Measurements from ENCODE around the gene KLHL29.

The KLHL29 gene

DNA sequence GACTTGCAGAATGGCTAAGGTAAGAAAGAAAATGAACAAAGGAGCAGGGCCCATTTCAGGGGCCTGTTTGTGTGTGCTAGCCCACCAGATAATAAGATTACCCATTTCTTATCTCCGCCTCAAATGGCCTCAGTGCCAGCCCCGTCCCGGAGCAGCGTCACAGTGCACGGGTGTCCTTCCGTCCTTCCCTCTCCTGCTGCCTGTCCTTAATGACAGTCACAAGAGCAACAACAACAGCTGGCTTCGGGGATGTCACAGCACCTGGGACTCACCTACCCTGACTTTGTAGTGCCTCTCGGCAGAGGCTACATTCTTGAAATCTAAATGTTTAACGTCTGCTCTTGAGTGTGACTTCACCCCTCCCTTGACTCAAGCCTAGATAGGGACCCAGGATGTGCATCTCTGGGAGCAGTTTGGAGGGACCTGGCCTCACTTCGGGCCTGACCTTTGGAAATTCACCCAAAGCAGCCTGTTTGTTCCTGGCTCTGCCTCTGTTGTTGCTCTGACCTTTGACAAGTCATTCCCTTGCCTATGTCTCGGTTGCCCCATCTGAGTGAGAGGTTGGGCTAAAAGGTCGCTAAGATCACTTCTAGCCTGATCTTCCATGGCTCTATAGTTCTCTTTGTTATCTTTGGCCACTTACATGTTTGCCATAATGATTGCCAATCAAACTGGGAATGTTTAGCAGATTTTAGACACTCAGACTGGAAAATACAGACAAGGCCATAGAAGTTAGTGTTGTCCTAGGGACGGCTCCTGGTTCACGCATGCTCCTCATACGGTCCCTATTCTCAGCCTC lies 122.5 kb downstream of the KLHL29 start:
- Histone ChIP-seq H3K27me3 (ENCODE audit: insufficient read depth, poor library complexity, severe bottlenecking) (no peaks in the 10 kb centered on the region), H3K4me3 (replicated peaks; ENCODE audit: insufficient read depth, low read length) (no peak overlapping the region), H3K27ac (replicated peaks) (no peak overlapping the region; the same call in 1 of the 2 replicates)
- DNase-seq (ENCODE audit: low read depth in 1 of 2, low spot score in 1 of 2) = no peak
- TF ChIP-seq, protein P1, sequence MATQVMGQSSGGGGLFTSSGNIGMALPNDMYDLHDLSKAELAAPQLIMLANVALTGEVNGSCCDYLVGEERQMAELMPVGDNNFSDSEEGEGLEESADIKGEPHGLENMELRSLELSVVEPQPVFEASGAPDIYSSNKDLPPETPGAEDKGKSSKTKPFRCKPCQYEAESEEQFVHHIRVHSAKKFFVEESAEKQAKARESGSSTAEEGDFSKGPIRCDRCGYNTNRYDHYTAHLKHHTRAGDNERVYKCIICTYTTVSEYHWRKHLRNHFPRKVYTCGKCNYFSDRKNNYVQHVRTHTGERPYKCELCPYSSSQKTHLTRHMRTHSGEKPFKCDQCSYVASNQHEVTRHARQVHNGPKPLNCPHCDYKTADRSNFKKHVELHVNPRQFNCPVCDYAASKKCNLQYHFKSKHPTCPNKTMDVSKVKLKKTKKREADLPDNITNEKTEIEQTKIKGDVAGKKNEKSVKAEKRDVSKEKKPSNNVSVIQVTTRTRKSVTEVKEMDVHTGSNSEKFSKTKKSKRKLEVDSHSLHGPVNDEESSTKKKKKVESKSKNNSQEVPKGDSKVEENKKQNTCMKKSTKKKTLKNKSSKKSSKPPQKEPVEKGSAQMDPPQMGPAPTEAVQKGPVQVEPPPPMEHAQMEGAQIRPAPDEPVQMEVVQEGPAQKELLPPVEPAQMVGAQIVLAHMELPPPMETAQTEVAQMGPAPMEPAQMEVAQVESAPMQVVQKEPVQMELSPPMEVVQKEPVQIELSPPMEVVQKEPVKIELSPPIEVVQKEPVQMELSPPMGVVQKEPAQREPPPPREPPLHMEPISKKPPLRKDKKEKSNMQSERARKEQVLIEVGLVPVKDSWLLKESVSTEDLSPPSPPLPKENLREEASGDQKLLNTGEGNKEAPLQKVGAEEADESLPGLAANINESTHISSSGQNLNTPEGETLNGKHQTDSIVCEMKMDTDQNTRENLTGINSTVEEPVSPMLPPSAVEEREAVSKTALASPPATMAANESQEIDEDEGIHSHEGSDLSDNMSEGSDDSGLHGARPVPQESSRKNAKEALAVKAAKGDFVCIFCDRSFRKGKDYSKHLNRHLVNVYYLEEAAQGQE (IDR thresholded peaks at IDR 0.05; ENCODE audit: insufficient replicate concordance, low read depth) = no peak
- TF ChIP-seq SPI1 (IDR thresholded peaks at IDR 0.05; ENCODE audit: borderline replicate concordance, low read depth) (no peak), POLR2AphosphoS5 (IDR thresholded peaks at IDR 0.05; ENCODE audit: low read depth) (no peak), GABPA (IDR thresholded peaks at IDR 0.05; ENCODE audit: low read depth) (no peak), CTCF (IDR thresholded peaks at IDR 0.05; ENCODE audit: insufficient read depth, low read length) (no peak)

DNA sequence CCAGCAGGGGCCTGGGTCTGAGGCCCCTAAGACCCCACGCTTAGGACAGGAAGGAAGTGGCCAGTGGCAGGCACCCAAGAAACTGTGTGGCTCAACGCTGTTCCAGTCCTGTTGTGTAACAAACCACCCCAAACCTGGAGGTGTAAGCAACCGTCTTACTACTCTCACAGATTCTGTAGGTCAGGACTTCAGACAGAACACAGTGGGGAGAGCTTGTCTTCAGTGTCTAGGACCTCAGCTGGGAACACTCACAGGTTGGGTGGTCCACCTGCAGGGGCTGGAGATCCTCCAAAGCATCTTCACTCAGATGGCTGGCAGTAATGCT lies 123.0 kb downstream of the KLHL29 start:
- no peaks in the 10 kb centered on the region for H3K27me3 ChIP-seq (ENCODE audit: insufficient read depth, poor library complexity, severe bottlenecking)
- peak; percentile 59 to 63 for DNase-seq (ENCODE audit: low read depth in 1 of 2, low spot score in 1 of 2)
- TF ChIP-seq POLR2AphosphoS5 (IDR thresholded peaks at IDR 0.05; ENCODE audit: low read depth) (peak; percentile 63; the same call in 1 of the 2 replicates), SPI1 (IDR thresholded peaks at IDR 0.05; ENCODE audit: borderline replicate concordance, low read depth) (no peak)

DNA sequence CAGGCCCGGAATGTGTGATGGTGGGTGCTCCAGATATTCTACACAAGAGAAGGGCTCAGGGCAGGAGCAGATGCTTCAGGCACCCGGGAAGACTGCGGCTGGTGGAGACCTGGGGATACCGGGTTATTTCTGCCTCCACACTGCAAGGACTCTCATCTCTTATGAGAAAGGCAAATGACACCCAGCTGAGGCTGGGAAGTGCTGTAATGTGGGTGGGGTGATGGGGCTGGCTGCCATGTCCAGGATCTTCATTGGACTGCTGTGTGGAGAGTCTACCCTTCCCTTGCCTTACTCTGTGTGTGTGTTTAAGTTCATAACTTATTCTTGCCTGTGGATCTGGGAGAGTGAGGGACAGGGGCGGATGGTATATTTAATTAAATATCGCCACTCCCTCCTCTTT lies 124.1 kb downstream of the KLHL29 start:
- TF ChIP-seq, protein P1 (IDR thresholded peaks at IDR 0.05; ENCODE audit: insufficient replicate concordance, low read depth) = no peak
- TF ChIP-seq SPI1 (IDR thresholded peaks at IDR 0.05; ENCODE audit: borderline replicate concordance, low read depth) = no peak
- no peak for TF ChIP-seq POLR2AphosphoS5 (IDR thresholded peaks at IDR 0.05; ENCODE audit: low read depth)
- no peak for TF ChIP-seq CTCF (IDR thresholded peaks at IDR 0.05; ENCODE audit: insufficient read depth, low read length)
- TF ChIP-seq GABPA (IDR thresholded peaks at IDR 0.05; ENCODE audit: low read depth) = no peak
- Histone ChIP-seq H3K4me3 (replicated peaks; ENCODE audit: insufficient read depth, low read length) (no peak overlapping the region), H3K27ac (replicated peaks) (no peak overlapping the region), H3K27me3 (ENCODE audit: insufficient read depth, poor library complexity, severe bottlenecking) (no peaks in the 10 kb centered on the region)
- DNase-seq (ENCODE audit: low read depth in 1 of 2, low spot score in 1 of 2) = no peak

More for the DNA sequence above, 123.0 kb downstream of the KLHL29 start:
- H3K4me3 ChIP-seq (replicated peaks; ENCODE audit: insufficient read depth, low read length) = no peak overlapping the region
- H3K27ac ChIP-seq (replicated peaks) = peak overlapping the region; percentile 12; the same call in 1 of the 2 replicates

DNA sequence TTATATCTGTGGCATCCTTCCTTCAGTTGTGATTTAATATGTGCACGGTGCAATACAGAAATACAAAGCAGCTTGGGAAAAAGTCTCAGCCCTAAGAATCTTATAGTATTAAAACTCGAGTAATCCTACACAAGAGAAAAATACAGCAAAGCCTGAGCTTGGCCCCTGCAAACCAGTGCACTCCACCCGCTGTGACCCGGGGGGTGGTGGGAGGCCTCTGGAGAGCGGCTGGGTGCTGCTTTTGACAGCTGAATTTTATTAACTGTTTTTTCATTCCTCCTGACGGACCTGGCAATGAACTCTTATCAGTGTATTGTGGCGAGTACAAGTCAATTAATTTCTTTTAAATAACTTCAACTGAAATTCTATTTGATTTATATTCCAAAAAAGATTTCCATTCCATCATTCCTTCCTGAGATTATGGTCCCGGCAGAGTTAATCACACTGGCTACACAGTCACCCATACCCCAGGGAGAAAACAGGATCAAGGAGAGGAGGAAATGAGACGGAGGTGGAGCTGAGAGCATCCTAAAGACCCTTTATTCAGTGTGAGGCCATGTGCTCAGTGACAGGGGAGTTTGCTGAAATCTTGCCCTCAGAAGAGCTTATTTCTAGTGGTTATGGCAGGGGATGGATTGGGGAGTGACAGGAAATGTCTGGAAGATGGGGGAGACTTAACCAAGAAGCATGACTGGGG lies 124.8 kb downstream of the KLHL29 start:
- H3K4me3 ChIP-seq (replicated peaks; ENCODE audit: insufficient read depth, low read length) = no peak overlapping the region
- no peak overlapping the region for H3K27ac ChIP-seq (replicated peaks)
- TF ChIP-seq SPI1 (IDR thresholded peaks at IDR 0.05; ENCODE audit: borderline replicate concordance, low read depth) = no peak
- TF ChIP-seq, protein P1 (IDR thresholded peaks at IDR 0.05; ENCODE audit: insufficient replicate concordance, low read depth) = no peak
- TF ChIP-seq POLR2AphosphoS5 (IDR thresholded peaks at IDR 0.05; ENCODE audit: low read depth) = no peak
- TF ChIP-seq GABPA (IDR thresholded peaks at IDR 0.05; ENCODE audit: low read depth) = no peak
- TF ChIP-seq CTCF (IDR thresholded peaks at IDR 0.05; ENCODE audit: insufficient read depth, low read length) = no peak
- DNase-seq (ENCODE audit: low read depth in 1 of 2, low spot score in 1 of 2) = no peak
- H3K27me3 ChIP-seq (ENCODE audit: insufficient read depth, poor library complexity, severe bottlenecking) = no peaks in the 10 kb centered on the region

Data from HL-60 (cell line).